Astrocyte (in vitro differentiated cells and primary cell): ENCODE data around the gene KLF2.

Source experiments
- EZH2 ChIP-seq: IDR thresholded peaks from 2 replicates; pipeline ENCODE4 v1.6.1; 2012; ENCODE audit warnings: mild to moderate bottlenecking, low read length, inconsistent platforms; ENCODE audit not compliant: insufficient read depth
- TF ChIP-seq, protein P1 (sequence below): IDR thresholded peaks from 2 replicates; pipeline ENCODE4 v1.5.1; 2011; ENCODE audit warnings: low read depth, mild to moderate bottlenecking, inconsistent platforms, low read length, moderate library complexity; ENCODE audit not compliant: insufficient read depth

GRCh38 chr19:16366056-16366432 is 41.4 kb downstream of the KLF2 start:
- TF ChIP-seq, protein P1, sequence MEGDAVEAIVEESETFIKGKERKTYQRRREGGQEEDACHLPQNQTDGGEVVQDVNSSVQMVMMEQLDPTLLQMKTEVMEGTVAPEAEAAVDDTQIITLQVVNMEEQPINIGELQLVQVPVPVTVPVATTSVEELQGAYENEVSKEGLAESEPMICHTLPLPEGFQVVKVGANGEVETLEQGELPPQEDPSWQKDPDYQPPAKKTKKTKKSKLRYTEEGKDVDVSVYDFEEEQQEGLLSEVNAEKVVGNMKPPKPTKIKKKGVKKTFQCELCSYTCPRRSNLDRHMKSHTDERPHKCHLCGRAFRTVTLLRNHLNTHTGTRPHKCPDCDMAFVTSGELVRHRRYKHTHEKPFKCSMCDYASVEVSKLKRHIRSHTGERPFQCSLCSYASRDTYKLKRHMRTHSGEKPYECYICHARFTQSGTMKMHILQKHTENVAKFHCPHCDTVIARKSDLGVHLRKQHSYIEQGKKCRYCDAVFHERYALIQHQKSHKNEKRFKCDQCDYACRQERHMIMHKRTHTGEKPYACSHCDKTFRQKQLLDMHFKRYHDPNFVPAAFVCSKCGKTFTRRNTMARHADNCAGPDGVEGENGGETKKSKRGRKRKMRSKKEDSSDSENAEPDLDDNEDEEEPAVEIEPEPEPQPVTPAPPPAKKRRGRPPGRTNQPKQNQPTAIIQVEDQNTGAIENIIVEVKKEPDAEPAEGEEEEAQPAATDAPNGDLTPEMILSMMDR = no peak
- TF ChIP-seq EZH2 = no peak
